NB4 (cell line): Measurements from ENCODE around the gene NPB.

ENCODE experiments used
- MYC ChIP-seq: IDR thresholded peaks from 2 replicates; pipeline ENCODE4 v1.6.1; 2011; ENCODE audit warnings: low read depth, low read length
- POLR2A ChIP-seq: IDR thresholded peaks from 2 replicates; pipeline ENCODE4 v1.6.1; 2011; ENCODE audit warnings: mild to moderate bottlenecking; ENCODE audit not compliant: insufficient read length; ENCODE audit errors: extremely low read depth
- TF ChIP-seq, protein P1 (sequence below): IDR thresholded peaks from one replicate; pipeline ENCODE4 v1.5.1; 2012; ENCODE audit warnings: low read depth, low read length
- TF ChIP-seq, protein P2 (sequence below): IDR thresholded peaks from 2 replicates; pipeline ENCODE4 v1.6.1; 2011; ENCODE audit warnings: low read depth, low read length

- TF ChIP-seq, protein P1, sequence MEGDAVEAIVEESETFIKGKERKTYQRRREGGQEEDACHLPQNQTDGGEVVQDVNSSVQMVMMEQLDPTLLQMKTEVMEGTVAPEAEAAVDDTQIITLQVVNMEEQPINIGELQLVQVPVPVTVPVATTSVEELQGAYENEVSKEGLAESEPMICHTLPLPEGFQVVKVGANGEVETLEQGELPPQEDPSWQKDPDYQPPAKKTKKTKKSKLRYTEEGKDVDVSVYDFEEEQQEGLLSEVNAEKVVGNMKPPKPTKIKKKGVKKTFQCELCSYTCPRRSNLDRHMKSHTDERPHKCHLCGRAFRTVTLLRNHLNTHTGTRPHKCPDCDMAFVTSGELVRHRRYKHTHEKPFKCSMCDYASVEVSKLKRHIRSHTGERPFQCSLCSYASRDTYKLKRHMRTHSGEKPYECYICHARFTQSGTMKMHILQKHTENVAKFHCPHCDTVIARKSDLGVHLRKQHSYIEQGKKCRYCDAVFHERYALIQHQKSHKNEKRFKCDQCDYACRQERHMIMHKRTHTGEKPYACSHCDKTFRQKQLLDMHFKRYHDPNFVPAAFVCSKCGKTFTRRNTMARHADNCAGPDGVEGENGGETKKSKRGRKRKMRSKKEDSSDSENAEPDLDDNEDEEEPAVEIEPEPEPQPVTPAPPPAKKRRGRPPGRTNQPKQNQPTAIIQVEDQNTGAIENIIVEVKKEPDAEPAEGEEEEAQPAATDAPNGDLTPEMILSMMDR = no peak
- TF ChIP-seq POLR2A (no peak), MYC (no peak)
- TF ChIP-seq, protein P2, sequence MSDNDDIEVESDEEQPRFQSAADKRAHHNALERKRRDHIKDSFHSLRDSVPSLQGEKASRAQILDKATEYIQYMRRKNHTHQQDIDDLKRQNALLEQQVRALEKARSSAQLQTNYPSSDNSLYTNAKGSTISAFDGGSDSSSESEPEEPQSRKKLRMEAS = no peak
Measured at GRCh38 chr17:81863833-81864768, 37.9 kb upstream of the NPB start.
